HCT116 (cell line): ENCODE measurements around the gene BSN. TPM values are rescaled to one million over a fixed set of nuclear protein-coding genes. Genes with fewer than 3 reads are reported as not detected.

Source experiments
- ATAC-seq: fragments of 200-7000 bp; cut with Tn5 transposase; 2 replicates; pipeline ENCODE4 v1.9.1; 2020; ENCODE audit warnings: mild to moderate bottlenecking, moderate library complexity
- BruUV-seq: library from RNA; stranded (reverse); fragments of 400-500 nt; replicated peaks from 2 replicates; lab custom pipeline; 2021; lab: Mats Ljungman, UMichigan
- CTCF ChIA-PET: fragments of 300-600 bp; sonication (Branson Sonifier 250); formaldehyde crosslinking; loops from one replicate; lab custom pipeline; 2021; ENCODE audit warnings: antibody characterized with exemption; lab: Charles Lee
- POLR2A ChIA-PET: fragments of 300-600, 350-600 bp; sonication (Branson Sonifier 250); formaldehyde crosslinking; loops from one replicate; lab custom pipeline; 2021; ENCODE audit warnings: antibody characterized with exemption; lab: Charles Lee
- RAD21 ChIA-PET, 2 experiments: fragments of 300-600 bp; sonication (Branson Sonifier 250); formaldehyde crosslinking; loops; one replicate each; lab custom pipeline; 2023; ENCODE audit warnings: low total read pairs in 2 of 2; ENCODE audit not compliant: uncharacterized antibody in 2 of 2, unreplicated experiment in 2 of 2, low non-redundant PET in 1 of 2; lab: Charles Lee
- DNase-seq: peaks from one replicate; pipeline ENCODE4 v3.0.0-alpha.2; 2010; ENCODE audit warnings: low read depth, low spot score
- H2AFZ ChIP-seq: fragments of 200-600 bp; shearing (Covaris generic), sonication (generic); 2 replicates; pipeline ENCODE4 v1.6.1; 2017; ENCODE audit warnings: low read depth, mixed run types, mixed read lengths, antibody characterized with exemption, low read length; ENCODE audit not compliant: poor library complexity, severe bottlenecking
- H3K27ac ChIP-seq: 2 replicates; pipeline ENCODE4 v1.5.1; 2012; ENCODE audit warnings: low read depth, low read length
- H3K27me3 ChIP-seq: fragments of 200-600 bp; sonication (generic); 2 replicates; pipeline ENCODE4 v1.6.1; 2016; ENCODE audit warnings: mixed run types, low read length, mixed read lengths; ENCODE audit not compliant: insufficient read depth
- H3K36me3 ChIP-seq, 2 experiments: fragments of 200-500 bp in 1 of 2; fragments of 200-600 bp in 1 of 2; sonication (Bioruptor generic) in 1 of 2; sonication (generic) in 1 of 2; 2 replicates each; pipeline versions ENCODE4 v1.5.1 to v1.6.1; 2014 to 2016; ENCODE audit warnings: low read length in 2 of 2, inconsistent platforms in 1 of 2, mixed read lengths in 1 of 2, mixed run types in 1 of 2; ENCODE audit not compliant: insufficient read depth in 2 of 2, control insufficient read depth in 1 of 2
- H3K4me1 ChIP-seq, 2 experiments: fragments of 200-600 bp in 1 of 2; sonication (generic) in 1 of 2; 2 replicates each; pipeline versions ENCODE4 v1.5.1 to v1.6.1; 2012 to 2017; ENCODE audit warnings: low read length in 2 of 2, inconsistent platforms in 1 of 2, mild to moderate bottlenecking in 1 of 2, mixed read lengths in 1 of 2, mixed run types in 1 of 2, moderate library complexity in 1 of 2; ENCODE audit not compliant: insufficient read depth in 2 of 2, control insufficient read depth in 1 of 2
- H3K4me2 ChIP-seq: fragments of 200-600 bp; sonication (generic); 2 replicates; pipeline ENCODE4 v1.6.1; 2017; ENCODE audit warnings: mixed run types, low read length, mixed read lengths
- H3K4me3 ChIP-seq, 2 experiments: fragments of 200-600 bp in 1 of 2; sonication (generic) in 1 of 2; replicated peaks in 1 of 2; 2 replicates each; pipeline ENCODE4 v1.5.1; 2011 to 2016; ENCODE audit warnings: low read length in 2 of 2, control low read depth in 1 of 2, low read depth in 1 of 2, mild to moderate bottlenecking in 1 of 2, mixed read lengths in 1 of 2, mixed run types in 1 of 2
- H3K79me2 ChIP-seq: fragments of 200-600 bp; sonication (generic); 2 replicates; pipeline ENCODE4 v1.6.1; 2017; ENCODE audit warnings: mild to moderate bottlenecking, mixed run types, low read length, moderate library complexity, mixed read lengths; ENCODE audit not compliant: insufficient read depth
- H3K9ac ChIP-seq: fragments of 200-600 bp; sonication (generic); 2 replicates; pipeline ENCODE4 v1.6.1; 2016; ENCODE audit warnings: low read length, mixed read lengths
- H3K9me2 ChIP-seq: fragments of 200-600 bp; sonication (generic), shearing (Covaris generic); 2 replicates; pipeline ENCODE4 v1.6.1; 2017; ENCODE audit warnings: mixed run types, mild to moderate bottlenecking, moderate library complexity; ENCODE audit not compliant: insufficient read depth
- H3K9me3 ChIP-seq, 2 experiments: fragments of 200-500 bp in 1 of 2; fragments of 200-600 bp in 1 of 2; sonication (Bioruptor generic) in 1 of 2; sonication (generic) in 1 of 2; 2 replicates each; pipeline ENCODE4 v1.6.1; 2014 to 2017; ENCODE audit warnings: low read length in 2 of 2, mixed read lengths in 2 of 2, inconsistent platforms in 1 of 2, low read depth in 1 of 2, mild to moderate bottlenecking in 1 of 2, mixed run types in 1 of 2, moderate library complexity in 1 of 2; ENCODE audit not compliant: control insufficient read depth in 1 of 2, insufficient read depth in 1 of 2
- H4K20me1 ChIP-seq: fragments of 200-600 bp; sonication (generic), shearing (Covaris generic); 2 replicates; pipeline ENCODE4 v1.6.1; 2017; ENCODE audit warnings: mixed run types, mild to moderate bottlenecking, moderate library complexity; ENCODE audit not compliant: insufficient read depth
- CBX3 ChIP-seq: IDR thresholded peaks from 2 replicates; pipeline ENCODE4 v1.6.1; 2012; ENCODE audit warnings: low read depth
- POLR2A ChIP-seq: IDR thresholded peaks from 2 replicates; pipeline ENCODE4 v1.7.0; 2011; ENCODE audit warnings: borderline replicate concordance; ENCODE audit not compliant: insufficient read depth, insufficient read length; ENCODE audit errors: extremely low read depth
- POLR2AphosphoS5 ChIP-seq: IDR thresholded peaks from 2 replicates; pipeline ENCODE4 v1.6.1; 2011; ENCODE audit warnings: mild to moderate bottlenecking, low read depth, low read length, moderate library complexity
- SP1 ChIP-seq: IDR thresholded peaks from 2 replicates; pipeline ENCODE4 v1.6.1; 2012; ENCODE audit warnings: low read depth
- TCF7L2 ChIP-seq: IDR thresholded peaks from 2 replicates; pipeline ENCODE4 v1.7.0; 2011; ENCODE audit warnings: borderline replicate concordance, inconsistent platforms; ENCODE audit not compliant: insufficient read depth, insufficient read length; ENCODE audit errors: extremely low read depth
- YY1 ChIP-seq: IDR thresholded peaks from 2 replicates; pipeline ENCODE4 v1.6.1; 2011; ENCODE audit warnings: low read length, low read depth, moderate library complexity, mild to moderate bottlenecking; ENCODE audit not compliant: insufficient replicate concordance; ENCODE audit errors: extremely low read depth
- ZFX ChIP-seq: fragments of 450-650 bp; IDR thresholded peaks from 2 replicates; pipeline ENCODE4 v1.6.1; 2017
- intact Hi-C: fragments of 100-400 bp; cut with micrococcal nuclease; formaldehyde crosslinking; loops from 2 replicates; pipeline ENCODE4 v1.10.0; 2022
- total RNA-seq: library from RNA; stranded (reverse); gene quantifications from one replicate; pipeline ENCODE4 v1.2.1, GENCODE V29; 2021; ENCODE audit not compliant: unreplicated experiment
- TF ChIP-seq, protein P1 (sequence below): IDR thresholded peaks from 2 replicates; pipeline ENCODE4 v1.6.1; 2012
- TF ChIP-seq, protein P2 (sequence below): IDR thresholded peaks from 2 replicates; pipeline ENCODE4 v1.6.1; 2012; ENCODE audit warnings: low read depth

Gene BSN
- total RNA-seq, 1 experiment from 2014 or later, result 1.5 TPM

GRCh38 chr3:49673121-49673714, 118.9 kb downstream of the BSN start:
- BruUV-seq, result TSS peak; percentile 82
- Histone ChIP-seq H3K9me3 (no peaks in the 10 kb centered on the region), H3K4me2 (peak overlapping the region; percentile 99), H3K36me3 (peaks cover 16 to 27% of the 10 kb centered on the region in 2 experiments; a peak in 2 of 4 replicates), H3K27ac (peak overlapping the region; percentile 98), H3K27me3 (no peaks in the 10 kb centered on the region), H2AFZ (no peak overlapping the region), H3K79me2 (peaks cover 28% of the 10 kb centered on the region), H3K4me1 (peaks cover 10 to 43% of the 10 kb centered on the region in 2 experiments; a peak in 3 of 4 replicates), H3K9ac (peak overlapping the region; percentile 99), H3K9me2 (no peaks in the 10 kb centered on the region), H4K20me1 (no peaks in the 10 kb centered on the region)
- ChIA-PET RAD21 (interaction anchor here (0.8 to 3.6 kb wide), 3 partner anchors 133 to 136 kb away, joined by 3 to 49 read pairs (median 42); no protein-coding TSS in a partner anchor), CTCF (interaction anchor here (0.7 to 3.3 kb wide), 4 partner anchors 110 to 460 kb away, joined by 3 to 159 read pairs (median 9); no protein-coding TSS in a partner anchor)
- intact Hi-C loops, result loop anchor here (5.0 kb wide), 1 partner anchor 201 kb away; the partner anchor contains the start of gene DAG1
- ATAC-seq, result peak; percentile 33
- TF ChIP-seq ZFX, result peak; percentile 78; the same call in 1 of the 2 replicates
- TF ChIP-seq TCF7L2, result no peak
- TF ChIP-seq, all 23 proteins: peak for 1
- DNase-seq, result peak; percentile 73
- POLR2A ChIA-PET, result interaction anchor here (0.7 to 3.1 kb wide), 6 partner anchors 21 to 173 kb away, joined by 3 to 26 read pairs (median 4); no protein-coding TSS in a partner anchor
- peak overlapping the region; percentile 90 to 98 for H3K4me3 ChIP-seq

DNA sequence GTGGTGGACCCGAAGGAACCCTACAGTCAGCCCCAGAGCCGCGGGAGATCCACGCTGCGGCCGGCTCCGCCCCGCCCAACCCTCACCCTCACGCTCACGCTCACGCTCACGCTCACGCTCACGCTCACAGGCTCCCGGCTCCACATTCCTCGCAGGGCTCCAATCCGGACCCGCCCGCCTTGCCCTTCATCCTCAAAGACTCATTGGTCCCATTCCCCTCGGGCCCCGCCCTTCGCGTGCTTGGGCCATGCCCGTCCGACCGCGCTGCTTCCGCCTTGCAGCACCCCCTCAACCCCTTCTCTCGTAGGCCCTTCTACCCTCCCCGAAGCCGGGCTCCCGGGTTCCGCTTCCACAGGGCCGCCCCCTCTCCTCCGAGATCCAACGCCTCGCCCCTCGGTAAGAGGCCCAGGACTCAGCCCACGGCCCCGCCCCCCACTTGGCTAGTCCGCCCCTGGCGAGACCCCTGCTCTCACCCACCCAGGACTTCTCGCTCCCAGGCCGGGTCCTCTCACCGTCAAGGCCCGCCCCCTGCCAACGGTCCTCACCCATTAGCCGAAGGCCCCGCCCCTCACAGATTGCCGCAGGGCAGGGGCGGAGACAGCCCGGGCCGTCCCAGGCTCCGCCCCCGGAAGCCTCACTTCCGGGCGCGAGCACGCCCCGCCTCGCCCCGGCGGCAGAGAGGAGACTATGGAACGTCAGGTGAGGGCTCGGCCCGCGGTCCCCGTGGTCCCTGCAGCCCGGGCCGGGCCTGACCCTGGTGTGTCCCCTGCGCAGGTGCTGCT, 119.6 kb downstream of the BSN start, which contains the start of gene APEH:
APEH (plus strand) TSS at position 637 of the 782 bp plus-strand sequence; CDS start at position 688, 51 bp downstream.
- H3K27ac ChIP-seq, result peak within 1 kb of the TSS; percentile 98

More for the DNA sequence above, 119.6 kb downstream of the BSN start, which contains the start of gene APEH:
- Histone ChIP-seq H3K4me3 (peak within 1 kb of the TSS; percentile 90 to 98), H3K9me3 (no peaks in the 10 kb centered on the region), H3K36me3 (peaks cover 18 to 32% of the 10 kb centered on the region in 2 experiments; a peak in 2 of 4 replicates), H3K79me2 (peaks cover 28% of the 10 kb centered on the region), H3K4me2 (peak within 1 kb of the TSS; percentile 99)
- no TSS peak for BruUV-seq
- peak; percentile 82 for ATAC-seq
- ChIA-PET RAD21 (interaction anchor here (2.8 to 3.6 kb wide), 2 partner anchors 134 kb away, joined by 42 to 49 read pairs; no protein-coding TSS in a partner anchor), CTCF (interaction anchor here (2.8 to 3.3 kb wide), 2 partner anchors 135 to 219 kb away, joined by 15 to 159 read pairs; no protein-coding TSS in a partner anchor)
- DNase-seq, result peak; percentile 97
- TF ChIP-seq CBX3 (no peak), POLR2A (peak; percentile 71), SP1 (no peak), POLR2AphosphoS5 (peak; percentile 82), YY1 (peak; percentile 31), TCF7L2 (peak; percentile 39), ZFX (peak; percentile 24; the same call in 1 of the 2 replicates)
- TF ChIP-seq, protein P1, sequence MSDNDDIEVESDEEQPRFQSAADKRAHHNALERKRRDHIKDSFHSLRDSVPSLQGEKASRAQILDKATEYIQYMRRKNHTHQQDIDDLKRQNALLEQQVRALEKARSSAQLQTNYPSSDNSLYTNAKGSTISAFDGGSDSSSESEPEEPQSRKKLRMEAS, result no peak
- TF ChIP-seq, protein P2, sequence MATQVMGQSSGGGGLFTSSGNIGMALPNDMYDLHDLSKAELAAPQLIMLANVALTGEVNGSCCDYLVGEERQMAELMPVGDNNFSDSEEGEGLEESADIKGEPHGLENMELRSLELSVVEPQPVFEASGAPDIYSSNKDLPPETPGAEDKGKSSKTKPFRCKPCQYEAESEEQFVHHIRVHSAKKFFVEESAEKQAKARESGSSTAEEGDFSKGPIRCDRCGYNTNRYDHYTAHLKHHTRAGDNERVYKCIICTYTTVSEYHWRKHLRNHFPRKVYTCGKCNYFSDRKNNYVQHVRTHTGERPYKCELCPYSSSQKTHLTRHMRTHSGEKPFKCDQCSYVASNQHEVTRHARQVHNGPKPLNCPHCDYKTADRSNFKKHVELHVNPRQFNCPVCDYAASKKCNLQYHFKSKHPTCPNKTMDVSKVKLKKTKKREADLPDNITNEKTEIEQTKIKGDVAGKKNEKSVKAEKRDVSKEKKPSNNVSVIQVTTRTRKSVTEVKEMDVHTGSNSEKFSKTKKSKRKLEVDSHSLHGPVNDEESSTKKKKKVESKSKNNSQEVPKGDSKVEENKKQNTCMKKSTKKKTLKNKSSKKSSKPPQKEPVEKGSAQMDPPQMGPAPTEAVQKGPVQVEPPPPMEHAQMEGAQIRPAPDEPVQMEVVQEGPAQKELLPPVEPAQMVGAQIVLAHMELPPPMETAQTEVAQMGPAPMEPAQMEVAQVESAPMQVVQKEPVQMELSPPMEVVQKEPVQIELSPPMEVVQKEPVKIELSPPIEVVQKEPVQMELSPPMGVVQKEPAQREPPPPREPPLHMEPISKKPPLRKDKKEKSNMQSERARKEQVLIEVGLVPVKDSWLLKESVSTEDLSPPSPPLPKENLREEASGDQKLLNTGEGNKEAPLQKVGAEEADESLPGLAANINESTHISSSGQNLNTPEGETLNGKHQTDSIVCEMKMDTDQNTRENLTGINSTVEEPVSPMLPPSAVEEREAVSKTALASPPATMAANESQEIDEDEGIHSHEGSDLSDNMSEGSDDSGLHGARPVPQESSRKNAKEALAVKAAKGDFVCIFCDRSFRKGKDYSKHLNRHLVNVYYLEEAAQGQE, result no peak
- TF ChIP-seq, all 23 proteins: peak for 5
- intact Hi-C loops, result loop anchor here (1.0 to 5.0 kb wide), 2 partner anchors 45 to 202 kb away; partner anchors contain the start of genes AMIGO3 and DAG1
- POLR2A ChIA-PET, result interaction anchor here (1.1 to 3.1 kb wide), 2 partner anchors 126 to 134 kb away, joined by 3 to 26 read pairs; no protein-coding TSS in a partner anchor
- peaks cover 10 to 36% of the 10 kb centered on the region in 2 experiments; a peak in 3 of 4 replicates for H3K4me1 ChIP-seq
- no peaks in the 10 kb centered on the region for H3K27me3 ChIP-seq
- H3K9me2 ChIP-seq, result no peaks in the 10 kb centered on the region
- H3K9ac ChIP-seq, result peak within 1 kb of the TSS; percentile 99
- H4K20me1 ChIP-seq, result no peaks in the 10 kb centered on the region
- no peak within 1 kb of the TSS for H2AFZ ChIP-seq
